Activated naive CD8-positive, alpha-beta T cell (primary cell): ENCODE results near the gene KAZN.

Experiments
- H3K27ac Mint-ChIP-seq: one replicate; pipeline ENCODE4 v1.8.0; 2021; ENCODE audit warnings: mixed read lengths
- H3K27me3 Mint-ChIP-seq: one replicate; pipeline ENCODE4 v1.8.0; 2021; ENCODE audit warnings: mixed read lengths
- H3K36me3 Mint-ChIP-seq: one replicate; pipeline ENCODE4 v1.8.0; 2021; ENCODE audit warnings: mixed read lengths
- H3K4me1 Mint-ChIP-seq: one replicate; pipeline ENCODE4 v1.8.0; 2021; ENCODE audit warnings: low read depth, mixed read lengths
- H3K4me3 Mint-ChIP-seq: one replicate; pipeline ENCODE4 v1.8.0; 2021; ENCODE audit warnings: mild to moderate bottlenecking, mixed read lengths
- H3K9me3 Mint-ChIP-seq: one replicate; pipeline ENCODE4 v1.8.0; 2021; ENCODE audit warnings: low read depth, mixed read lengths

KAZN gene

GRCh38 chr1:15042866-15043265, 444.4 kb downstream of the KAZN start:
- Mint-ChIP-seq H3K4me3 (no peak overlapping the region), H3K27me3 (no peaks in the 10 kb centered on the region), H3K27ac (no peak overlapping the region), H3K9me3 (no peaks in the 10 kb centered on the region), H3K4me1 (no peaks in the 10 kb centered on the region), H3K36me3 (no peaks in the 10 kb centered on the region)

- no peaks in the 10 kb centered on the region for H3K4me1 Mint-ChIP-seq
- H3K36me3 Mint-ChIP-seq: no peaks in the 10 kb centered on the region
- H3K27me3 Mint-ChIP-seq: no peaks in the 10 kb centered on the region
- H3K4me3 Mint-ChIP-seq: no peak overlapping the region
- no peak overlapping the region for H3K27ac Mint-ChIP-seq
- no peaks in the 10 kb centered on the region for H3K9me3 Mint-ChIP-seq
These were observed 445.4 kb downstream of the KAZN start for GRCh38 chr1:15043934-15044333.

GRCh38 chr1:15045123-15045522, 446.6 kb downstream of the KAZN start:
- H3K4me3 Mint-ChIP-seq: no peak overlapping the region
- no peaks in the 10 kb centered on the region for H3K4me1 Mint-ChIP-seq
- H3K27me3 Mint-ChIP-seq: no peaks in the 10 kb centered on the region
- no peak overlapping the region for H3K27ac Mint-ChIP-seq
- H3K9me3 Mint-ChIP-seq: no peaks in the 10 kb centered on the region
- H3K36me3 Mint-ChIP-seq: no peaks in the 10 kb centered on the region

- Mint-ChIP-seq H3K36me3 (no peaks in the 10 kb centered on the region), H3K4me1 (no peaks in the 10 kb centered on the region), H3K27ac (no peak overlapping the region), H3K4me3 (no peak overlapping the region), H3K9me3 (no peaks in the 10 kb centered on the region), H3K27me3 (no peaks in the 10 kb centered on the region)
These were observed 448.1 kb downstream of the KAZN start for GRCh38 chr1:15046487-15047165.

GRCh38 chr1:15047237-15047636, 448.8 kb downstream of the KAZN start:
- H3K4me1 Mint-ChIP-seq: no peaks in the 10 kb centered on the region
- no peaks in the 10 kb centered on the region for H3K27me3 Mint-ChIP-seq
- H3K4me3 Mint-ChIP-seq: no peak overlapping the region
- H3K27ac Mint-ChIP-seq: no peak overlapping the region
- no peaks in the 10 kb centered on the region for H3K36me3 Mint-ChIP-seq
- H3K9me3 Mint-ChIP-seq: no peaks in the 10 kb centered on the region

- Mint-ChIP-seq H3K4me3 (no peak overlapping the region), H3K27me3 (no peaks in the 10 kb centered on the region), H3K9me3 (no peaks in the 10 kb centered on the region), H3K27ac (no peak overlapping the region), H3K36me3 (no peaks in the 10 kb centered on the region), H3K4me1 (no peaks in the 10 kb centered on the region)
These were observed 450.0 kb downstream of the KAZN start for GRCh38 chr1:15048437-15048980.

GRCh38 chr1:15049067-15049466, 450.6 kb downstream of the KAZN start:
- H3K9me3 Mint-ChIP-seq: no peaks in the 10 kb centered on the region

GRCh38 chr1:15051882-15052528, 453.5 kb downstream of the KAZN start:
- Mint-ChIP-seq H3K36me3 (no peaks in the 10 kb centered on the region), H3K9me3 (no peaks in the 10 kb centered on the region), H3K4me1 (no peaks in the 10 kb centered on the region), H3K27ac (no peak overlapping the region), H3K27me3 (peaks cover 2% of the 10 kb centered on the region), H3K4me3 (no peak overlapping the region)

More at GRCh38 chr1:15049067-15049466, 450.6 kb downstream of the KAZN start:
- no peaks in the 10 kb centered on the region for H3K4me1 Mint-ChIP-seq
- H3K4me3 Mint-ChIP-seq: no peak overlapping the region
- H3K27me3 Mint-ChIP-seq: no peaks in the 10 kb centered on the region
- no peaks in the 10 kb centered on the region for H3K36me3 Mint-ChIP-seq
- H3K27ac Mint-ChIP-seq: no peak overlapping the region

GRCh38 chr1:15053153-15053552, 454.7 kb downstream of the KAZN start:
- Mint-ChIP-seq H3K27ac (no peak overlapping the region), H3K4me3 (no peak overlapping the region), H3K4me1 (no peaks in the 10 kb centered on the region), H3K36me3 (no peaks in the 10 kb centered on the region), H3K9me3 (no peaks in the 10 kb centered on the region), H3K27me3 (peaks cover 3% of the 10 kb centered on the region)

- Mint-ChIP-seq H3K36me3 (no peaks in the 10 kb centered on the region), H3K27ac (no peak overlapping the region), H3K9me3 (no peaks in the 10 kb centered on the region), H3K4me3 (no peak overlapping the region), H3K27me3 (peaks cover 3% of the 10 kb centered on the region), H3K4me1 (no peaks in the 10 kb centered on the region)
These were observed 457.4 kb downstream of the KAZN start for GRCh38 chr1:15055736-15056415.

GRCh38 chr1:15056515-15057285, 458.2 kb downstream of the KAZN start:
- H3K9me3 Mint-ChIP-seq: no peaks in the 10 kb centered on the region
- H3K36me3 Mint-ChIP-seq: no peaks in the 10 kb centered on the region
- H3K27me3 Mint-ChIP-seq: peaks cover 3% of the 10 kb centered on the region
- H3K4me3 Mint-ChIP-seq: no peak overlapping the region
- H3K27ac Mint-ChIP-seq: no peak overlapping the region
- no peaks in the 10 kb centered on the region for H3K4me1 Mint-ChIP-seq

GRCh38 chr1:15057834-15058233, 459.3 kb downstream of the KAZN start:
- no peaks in the 10 kb centered on the region for H3K36me3 Mint-ChIP-seq
- H3K27me3 Mint-ChIP-seq: peaks cover 3% of the 10 kb centered on the region
- peak overlapping the region; percentile 28 for H3K27ac Mint-ChIP-seq
- no peaks in the 10 kb centered on the region for H3K4me1 Mint-ChIP-seq
- no peak overlapping the region for H3K4me3 Mint-ChIP-seq
- H3K9me3 Mint-ChIP-seq: no peaks in the 10 kb centered on the region

- no peaks in the 10 kb centered on the region for H3K9me3 Mint-ChIP-seq
- no peaks in the 10 kb centered on the region for H3K36me3 Mint-ChIP-seq
- H3K4me3 Mint-ChIP-seq: no peak overlapping the region
- H3K4me1 Mint-ChIP-seq: no peaks in the 10 kb centered on the region
- peaks cover 3% of the 10 kb centered on the region for H3K27me3 Mint-ChIP-seq
- H3K27ac Mint-ChIP-seq: no peak overlapping the region
These were observed 459.8 kb downstream of the KAZN start for GRCh38 chr1:15058261-15058660.

GRCh38 chr1:15060104-15060503, 461.6 kb downstream of the KAZN start:
- Mint-ChIP-seq H3K27me3 (peaks cover 3% of the 10 kb centered on the region), H3K9me3 (no peaks in the 10 kb centered on the region), H3K36me3 (no peaks in the 10 kb centered on the region), H3K4me3 (no peak overlapping the region), H3K27ac (no peak overlapping the region), H3K4me1 (no peaks in the 10 kb centered on the region)
